Measurements from ENCODE around the gene SDK2. TPM values are rescaled to one million over a fixed set of nuclear protein-coding genes. Genes with fewer than 3 reads are reported as not detected.

SDK2 gene
- total and polyA plus RNA-seq, 2 of the 4 experiments (the other 2 are of a cell fraction): under 0.01 to 0.03 TPM

DNA sequence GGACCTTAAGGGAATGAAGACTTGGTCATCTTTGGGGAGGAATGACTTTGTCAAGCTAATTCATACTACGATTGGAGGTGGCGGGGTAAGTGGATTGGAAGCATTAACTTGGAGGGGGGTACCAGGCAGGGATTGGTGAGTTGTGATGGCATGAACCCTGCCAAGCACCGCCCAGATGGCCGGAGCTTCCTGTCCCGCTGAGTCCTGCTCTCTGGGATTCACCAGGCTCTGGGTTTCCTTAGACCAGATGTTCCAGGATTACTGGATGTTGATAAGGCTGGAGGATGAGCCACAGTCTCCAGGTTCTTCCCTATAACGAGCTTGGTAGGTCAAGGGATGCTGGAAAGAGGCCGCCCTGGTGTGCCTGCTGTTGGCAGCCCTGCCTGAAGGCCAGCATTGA lies 154.9 kb downstream of the SDK2 start:
- Histone ChIP-seq H3K79me1 (ENCODE audit: low read depth in 1 of 2, low read length in 2 of 2) (no peaks in the 10 kb centered on the region), H4K91ac (ENCODE audit: insufficient read depth, low read depth, low read length) (no peak overlapping the region), H3K4ac (ENCODE audit: low read depth, low read length) (no peak overlapping the region), H3K4me1 (ENCODE audit: control insufficient read depth, insufficient read depth, low read length) (no peaks in the 10 kb centered on the region), H2AK9ac (replicated peaks; ENCODE audit: low read depth, low read length, poor library complexity) (no peak overlapping the region), H3K27me3 (ENCODE audit: control insufficient read depth, insufficient read depth, low read length) (no peaks in the 10 kb centered on the region; the same call in 1 of the 2 replicates), H3K9me1 (ENCODE audit: insufficient read depth, low read length) (no peaks in the 10 kb centered on the region), H4K5ac (ENCODE audit: low read depth, low read length) (no peak overlapping the region), H3K4me2 (ENCODE audit: low read depth, low read length) (no peak overlapping the region), H3K9me3 (ENCODE audit: control insufficient read depth, insufficient read depth, low read length) (peaks cover 10% of the 10 kb centered on the region), H3K56ac (ENCODE audit: extremely low read depth, insufficient read depth, low read length) (no peak overlapping the region), H2AK5ac (ENCODE audit: low read depth, low read length) (no peak overlapping the region), H3K14ac (replicated peaks; ENCODE audit: low read depth, low read length) (no peak overlapping the region), H4K8ac (ENCODE audit: low read depth in 2 of 2, low read length in 2 of 2) (no peak overlapping the region), H3K23ac (ENCODE audit: low read depth, low read length) (no peak overlapping the region), H4K20me1 (ENCODE audit: insufficient read depth, low read length) (no peaks in the 10 kb centered on the region), H2BK15ac (ENCODE audit: low read depth, low read length) (no peak overlapping the region), H3K27ac (ENCODE audit: insufficient read depth, low read length) (no peak overlapping the region), H3K18ac (ENCODE audit: low read depth, low read length) (no peak overlapping the region), H2BK120ac (ENCODE audit: low read depth, low read length) (no peak overlapping the region), H2BK5ac (ENCODE audit: low read depth, low read length, poor library complexity, severe bottlenecking) (no peak overlapping the region), H2BK20ac (ENCODE audit: low read depth, low read length) (no peak overlapping the region), H3K36me3 (ENCODE audit: control insufficient read depth, insufficient read depth, low read length) (no peaks in the 10 kb centered on the region), H3K4me3 (ENCODE audit: insufficient read depth, low read depth, low read length) (no peak overlapping the region), H2AFZ (replicated peaks; ENCODE audit: low read length, poor library complexity) (no peak overlapping the region), H3K9ac (ENCODE audit: low read depth, low read length) (no peak overlapping the region)
- no peak for TF ChIP-seq RCOR1 (IDR thresholded peaks at IDR 0.05; ENCODE audit: insufficient replicate concordance, low read length)
- TF ChIP-seq, protein P1, sequence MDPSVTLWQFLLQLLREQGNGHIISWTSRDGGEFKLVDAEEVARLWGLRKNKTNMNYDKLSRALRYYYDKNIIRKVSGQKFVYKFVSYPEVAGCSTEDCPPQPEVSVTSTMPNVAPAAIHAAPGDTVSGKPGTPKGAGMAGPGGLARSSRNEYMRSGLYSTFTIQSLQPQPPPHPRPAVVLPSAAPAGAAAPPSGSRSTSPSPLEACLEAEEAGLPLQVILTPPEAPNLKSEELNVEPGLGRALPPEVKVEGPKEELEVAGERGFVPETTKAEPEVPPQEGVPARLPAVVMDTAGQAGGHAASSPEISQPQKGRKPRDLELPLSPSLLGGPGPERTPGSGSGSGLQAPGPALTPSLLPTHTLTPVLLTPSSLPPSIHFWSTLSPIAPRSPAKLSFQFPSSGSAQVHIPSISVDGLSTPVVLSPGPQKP (IDR thresholded peaks at IDR 0.05; ENCODE audit: borderline replicate concordance, low read depth, low read length): no peak
- TF ChIP-seq, protein P2, sequence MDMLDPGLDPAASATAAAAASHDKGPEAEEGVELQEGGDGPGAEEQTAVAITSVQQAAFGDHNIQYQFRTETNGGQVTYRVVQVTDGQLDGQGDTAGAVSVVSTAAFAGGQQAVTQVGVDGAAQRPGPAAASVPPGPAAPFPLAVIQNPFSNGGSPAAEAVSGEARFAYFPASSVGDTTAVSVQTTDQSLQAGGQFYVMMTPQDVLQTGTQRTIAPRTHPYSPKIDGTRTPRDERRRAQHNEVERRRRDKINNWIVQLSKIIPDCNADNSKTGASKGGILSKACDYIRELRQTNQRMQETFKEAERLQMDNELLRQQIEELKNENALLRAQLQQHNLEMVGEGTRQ (IDR thresholded peaks at IDR 0.05; ENCODE audit: low read depth, low read length): no peak
- TF ChIP-seq, protein P3, sequence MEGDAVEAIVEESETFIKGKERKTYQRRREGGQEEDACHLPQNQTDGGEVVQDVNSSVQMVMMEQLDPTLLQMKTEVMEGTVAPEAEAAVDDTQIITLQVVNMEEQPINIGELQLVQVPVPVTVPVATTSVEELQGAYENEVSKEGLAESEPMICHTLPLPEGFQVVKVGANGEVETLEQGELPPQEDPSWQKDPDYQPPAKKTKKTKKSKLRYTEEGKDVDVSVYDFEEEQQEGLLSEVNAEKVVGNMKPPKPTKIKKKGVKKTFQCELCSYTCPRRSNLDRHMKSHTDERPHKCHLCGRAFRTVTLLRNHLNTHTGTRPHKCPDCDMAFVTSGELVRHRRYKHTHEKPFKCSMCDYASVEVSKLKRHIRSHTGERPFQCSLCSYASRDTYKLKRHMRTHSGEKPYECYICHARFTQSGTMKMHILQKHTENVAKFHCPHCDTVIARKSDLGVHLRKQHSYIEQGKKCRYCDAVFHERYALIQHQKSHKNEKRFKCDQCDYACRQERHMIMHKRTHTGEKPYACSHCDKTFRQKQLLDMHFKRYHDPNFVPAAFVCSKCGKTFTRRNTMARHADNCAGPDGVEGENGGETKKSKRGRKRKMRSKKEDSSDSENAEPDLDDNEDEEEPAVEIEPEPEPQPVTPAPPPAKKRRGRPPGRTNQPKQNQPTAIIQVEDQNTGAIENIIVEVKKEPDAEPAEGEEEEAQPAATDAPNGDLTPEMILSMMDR (conservative IDR thresholded peaks at IDR 0.05; ENCODE audit: low read depth, low read length): no peak
- TF ChIP-seq MAZ (IDR thresholded peaks at IDR 0.05; ENCODE audit: borderline replicate concordance, low read depth, low read length): no peak
- TF ChIP-seq BHLHE40 (IDR thresholded peaks at IDR 0.05; ENCODE audit: low read depth, low read length): no peak
- no peak for TF ChIP-seq RFX5 (IDR thresholded peaks at IDR 0.05; ENCODE audit: low read depth, low read length)
- TF ChIP-seq POLR2A (IDR thresholded peaks at IDR 0.05; ENCODE audit: low read depth, low read length): no peak
- ChIA-PET CTCF (no interaction called here), POLR2A (ENCODE audit: unreplicated experiment) (no interaction called here)
- in situ Hi-C loops (cut with MboI; ENCODE audit: low sequenced_read_pairs): no loop called here
- intact Hi-C loops (cut with micrococcal nuclease): no loop called here
- BruUV-seq (replicated peaks): no TSS peak
- DNase-seq: no peak
- WGBS, 2 experiments (ENCODE audit: extremely low coverage in 2 of 2, insufficient read length in 1 of 2): 55% methylated on average over 4 of the region's 7 CpGs; no CpG with 5 or more reads in 1 of the 2 experiments
- ATAC-seq (ENCODE audit: low read depth): no peak
- dilution Hi-C loops (cut with HindIII; ENCODE audit: low sequenced_read_pairs, unreplicated experiment): no loop called here
